ENCODE data around the gene CCDC14. TPM values are rescaled to one million over a fixed set of nuclear protein-coding genes. Genes with fewer than 3 reads are reported as not detected.

The CCDC14 gene
- 11.6 and 19.6 TPM in 2 replicates for total RNA-seq

GRCh38 chr3:123960781-123961507, at the start of gene CCDC14:
TSS of gene CCDC14 (minus strand) at chr3:123961229. CDS start at chr3:123961173, 56 bp downstream.

GRCh38 chr3:123991730-123992588, 30.9 kb upstream of the CCDC14 start, which contains the start of gene ROPN1:
TSS of gene ROPN1 (minus strand) at chr3:123992124. CDS start at chr3:123980481, 11,643 bp downstream.

GRCh38 chr3:123884203-123884831, 76.7 kb downstream of the CCDC14 start, which contains the start of gene MYLK:
TSS of gene MYLK (minus strand) at chr3:123884332. CDS start at chr3:123793841, 90,491 bp downstream.

Other genes with a start within 250 kb of the CCDC14 start
- 8.7 and 41.4 TPM in 2 replicates for gene MYLK, start 76.9 kb downstream of the CCDC14 start, total RNA-seq
- gene ROPN1, start 30.9 kb upstream of the CCDC14 start, total RNA-seq, result not detected in 2 replicates
- 2.1 and 2.9 TPM in 2 replicates for gene KALRN, start 72.1 kb upstream of the CCDC14 start, total RNA-seq